SH-SY5Y (cell line): ENCODE results near the gene ETNK1.

Source experiments
- GATA2 ChIP-seq: IDR thresholded peaks from 2 replicates; pipeline ENCODE4 v1.6.1; 2011; ENCODE audit warnings: mild to moderate bottlenecking, low read depth, low read length
- GATA3 ChIP-seq: IDR thresholded peaks from 2 replicates; pipeline ENCODE4 v1.6.1; 2011; ENCODE audit warnings: low read depth, mild to moderate bottlenecking, low read length, moderate library complexity

DNA sequence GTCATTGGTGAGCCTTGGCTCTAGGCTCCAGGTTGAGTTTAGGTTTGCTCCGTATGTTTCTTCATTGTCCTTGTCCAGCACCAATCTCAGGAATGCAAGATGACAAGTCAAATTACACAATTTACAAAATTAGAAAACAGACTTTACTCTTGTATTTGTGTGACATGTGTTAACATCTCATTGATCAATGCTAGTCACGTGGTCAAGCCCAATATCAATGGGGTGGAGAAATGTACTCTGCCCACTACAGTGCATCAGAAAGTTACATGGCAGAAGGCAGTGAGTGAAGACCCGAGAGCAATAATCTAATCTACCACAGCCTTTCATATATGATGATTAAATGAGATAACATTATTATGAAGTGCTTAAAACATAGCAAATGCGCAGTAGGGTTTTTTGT is 94.8 kb downstream of the ETNK1 start:
- TF ChIP-seq GATA2 (no peak), GATA3 (no peak)
